HCT116 (cell line): ENCODE data around the gene TTC38. TPM values are rescaled to one million over a fixed set of nuclear protein-coding genes. Genes with fewer than 3 reads are reported as not detected.
"Not testable (repeated sequence)": the region's sequence is repeated elsewhere in the genome, so short reads cannot be mapped to it uniquely, and the experiment has no call there.

Source experiments
- ATAC-seq: fragments of 200-7000 bp; cut with Tn5 transposase; 2 replicates; pipeline ENCODE4 v1.9.1; 2020; ENCODE audit warnings: mild to moderate bottlenecking, moderate library complexity
- BruUV-seq: library from RNA; stranded (reverse); fragments of 400-500 nt; replicated peaks from 2 replicates; lab custom pipeline; 2021; lab: Mats Ljungman, UMichigan
- CTCF ChIA-PET: fragments of 300-600 bp; sonication (Branson Sonifier 250); formaldehyde crosslinking; loops from one replicate; lab custom pipeline; 2021; ENCODE audit warnings: antibody characterized with exemption; lab: Charles Lee
- POLR2A ChIA-PET: fragments of 300-600, 350-600 bp; sonication (Branson Sonifier 250); formaldehyde crosslinking; loops from one replicate; lab custom pipeline; 2021; ENCODE audit warnings: antibody characterized with exemption; lab: Charles Lee
- RAD21 ChIA-PET, 2 experiments: fragments of 300-600 bp; sonication (Branson Sonifier 250); formaldehyde crosslinking; loops; one replicate each; lab custom pipeline; 2023; ENCODE audit warnings: low total read pairs in 2 of 2; ENCODE audit not compliant: uncharacterized antibody in 2 of 2, unreplicated experiment in 2 of 2, low non-redundant PET in 1 of 2; lab: Charles Lee
- DNase-seq: peaks from one replicate; pipeline ENCODE4 v3.0.0-alpha.2; 2010; ENCODE audit warnings: low read depth, low spot score
- H2AFZ ChIP-seq: fragments of 200-600 bp; shearing (Covaris generic), sonication (generic); 2 replicates; pipeline ENCODE4 v1.6.1; 2017; ENCODE audit warnings: low read depth, mixed run types, mixed read lengths, antibody characterized with exemption, low read length; ENCODE audit not compliant: poor library complexity, severe bottlenecking
- H3K27ac ChIP-seq: 2 replicates; pipeline ENCODE4 v1.5.1; 2012; ENCODE audit warnings: low read depth, low read length
- H3K27me3 ChIP-seq: fragments of 200-600 bp; sonication (generic); 2 replicates; pipeline ENCODE4 v1.6.1; 2016; ENCODE audit warnings: mixed run types, low read length, mixed read lengths; ENCODE audit not compliant: insufficient read depth
- H3K36me3 ChIP-seq, 2 experiments: fragments of 200-500 bp in 1 of 2; fragments of 200-600 bp in 1 of 2; sonication (Bioruptor generic) in 1 of 2; sonication (generic) in 1 of 2; 2 replicates each; pipeline versions ENCODE4 v1.5.1 to v1.6.1; 2014 to 2016; ENCODE audit warnings: low read length in 2 of 2, inconsistent platforms in 1 of 2, mixed read lengths in 1 of 2, mixed run types in 1 of 2; ENCODE audit not compliant: insufficient read depth in 2 of 2, control insufficient read depth in 1 of 2
- H3K4me1 ChIP-seq, 2 experiments: fragments of 200-600 bp in 1 of 2; sonication (generic) in 1 of 2; 2 replicates each; pipeline versions ENCODE4 v1.5.1 to v1.6.1; 2012 to 2017; ENCODE audit warnings: low read length in 2 of 2, inconsistent platforms in 1 of 2, mild to moderate bottlenecking in 1 of 2, mixed read lengths in 1 of 2, mixed run types in 1 of 2, moderate library complexity in 1 of 2; ENCODE audit not compliant: insufficient read depth in 2 of 2, control insufficient read depth in 1 of 2
- H3K4me2 ChIP-seq: fragments of 200-600 bp; sonication (generic); 2 replicates; pipeline ENCODE4 v1.6.1; 2017; ENCODE audit warnings: mixed run types, low read length, mixed read lengths
- H3K4me3 ChIP-seq, 2 experiments: fragments of 200-600 bp in 1 of 2; sonication (generic) in 1 of 2; replicated peaks in 1 of 2; 2 replicates each; pipeline ENCODE4 v1.5.1; 2011 to 2016; ENCODE audit warnings: low read length in 2 of 2, control low read depth in 1 of 2, low read depth in 1 of 2, mild to moderate bottlenecking in 1 of 2, mixed read lengths in 1 of 2, mixed run types in 1 of 2
- H3K79me2 ChIP-seq: fragments of 200-600 bp; sonication (generic); 2 replicates; pipeline ENCODE4 v1.6.1; 2017; ENCODE audit warnings: mild to moderate bottlenecking, mixed run types, low read length, moderate library complexity, mixed read lengths; ENCODE audit not compliant: insufficient read depth
- H3K9ac ChIP-seq: fragments of 200-600 bp; sonication (generic); 2 replicates; pipeline ENCODE4 v1.6.1; 2016; ENCODE audit warnings: low read length, mixed read lengths
- H3K9me2 ChIP-seq: fragments of 200-600 bp; sonication (generic), shearing (Covaris generic); 2 replicates; pipeline ENCODE4 v1.6.1; 2017; ENCODE audit warnings: mixed run types, mild to moderate bottlenecking, moderate library complexity; ENCODE audit not compliant: insufficient read depth
- H3K9me3 ChIP-seq, 2 experiments: fragments of 200-500 bp in 1 of 2; fragments of 200-600 bp in 1 of 2; sonication (Bioruptor generic) in 1 of 2; sonication (generic) in 1 of 2; 2 replicates each; pipeline ENCODE4 v1.6.1; 2014 to 2017; ENCODE audit warnings: low read length in 2 of 2, mixed read lengths in 2 of 2, inconsistent platforms in 1 of 2, low read depth in 1 of 2, mild to moderate bottlenecking in 1 of 2, mixed run types in 1 of 2, moderate library complexity in 1 of 2; ENCODE audit not compliant: control insufficient read depth in 1 of 2, insufficient read depth in 1 of 2
- H4K20me1 ChIP-seq: fragments of 200-600 bp; sonication (generic), shearing (Covaris generic); 2 replicates; pipeline ENCODE4 v1.6.1; 2017; ENCODE audit warnings: mixed run types, mild to moderate bottlenecking, moderate library complexity; ENCODE audit not compliant: insufficient read depth
- EGR1 ChIP-seq: IDR thresholded peaks from 2 replicates; pipeline ENCODE4 v1.6.1; 2012; ENCODE audit warnings: low read depth
- JUND ChIP-seq: IDR thresholded peaks from 2 replicates; pipeline ENCODE4 v1.6.1; 2012
- MAX ChIP-seq: IDR thresholded peaks from 2 replicates; pipeline ENCODE4 v1.6.1; 2012
- POLR2A ChIP-seq: IDR thresholded peaks from 2 replicates; pipeline ENCODE4 v1.7.0; 2011; ENCODE audit warnings: borderline replicate concordance; ENCODE audit not compliant: insufficient read depth, insufficient read length; ENCODE audit errors: extremely low read depth
- POLR2AphosphoS5 ChIP-seq: IDR thresholded peaks from 2 replicates; pipeline ENCODE4 v1.6.1; 2011; ENCODE audit warnings: mild to moderate bottlenecking, low read depth, low read length, moderate library complexity
- REST ChIP-seq: IDR thresholded peaks from 2 replicates; pipeline ENCODE4 v1.6.1; 2012; ENCODE audit warnings: low read depth
- SIN3A ChIP-seq: IDR thresholded peaks from 2 replicates; pipeline ENCODE4 v1.6.1; 2012; ENCODE audit warnings: low read depth
- SP1 ChIP-seq: IDR thresholded peaks from 2 replicates; pipeline ENCODE4 v1.6.1; 2012; ENCODE audit warnings: low read depth
- ZFX ChIP-seq: fragments of 450-650 bp; IDR thresholded peaks from 2 replicates; pipeline ENCODE4 v1.6.1; 2017
- ZNF274 ChIP-seq: fragments of 200-500 bp; sonication (Bioruptor generic); IDR thresholded peaks from 2 replicates; pipeline ENCODE4 v1.6.1; 2014; ENCODE audit warnings: mild to moderate bottlenecking, low read depth, low read length, inconsistent platforms
- intact Hi-C: fragments of 100-400 bp; cut with micrococcal nuclease; formaldehyde crosslinking; loops from 2 replicates; pipeline ENCODE4 v1.10.0; 2022
- total RNA-seq: library from RNA; stranded (reverse); gene quantifications from one replicate; pipeline ENCODE4 v1.2.1, GENCODE V29; 2021; ENCODE audit not compliant: unreplicated experiment
- TF ChIP-seq, protein P1 (sequence below), 3 experiments: fragments of 200-600 bp in 1 of 3; sonication (generic) in 1 of 3; IDR thresholded peaks in 2 of 3; conservative IDR thresholded peaks in 1 of 3; 2 replicates each; pipeline ENCODE4 v1.5.1; 2012 to 2017; ENCODE audit warnings: low read depth in 2 of 3, low read length in 2 of 3, antibody characterized with exemption in 1 of 3, borderline replicate concordance in 1 of 3, control low read depth in 1 of 3, mild to moderate bottlenecking in 1 of 3, mixed read lengths in 1 of 3, mixed run types in 1 of 3, moderate library complexity in 1 of 3; ENCODE audit not compliant: insufficient read depth in 1 of 3

The TTC38 gene
- total RNA-seq, 1 experiment from 2014 or later: 22.9 TPM

DNA sequence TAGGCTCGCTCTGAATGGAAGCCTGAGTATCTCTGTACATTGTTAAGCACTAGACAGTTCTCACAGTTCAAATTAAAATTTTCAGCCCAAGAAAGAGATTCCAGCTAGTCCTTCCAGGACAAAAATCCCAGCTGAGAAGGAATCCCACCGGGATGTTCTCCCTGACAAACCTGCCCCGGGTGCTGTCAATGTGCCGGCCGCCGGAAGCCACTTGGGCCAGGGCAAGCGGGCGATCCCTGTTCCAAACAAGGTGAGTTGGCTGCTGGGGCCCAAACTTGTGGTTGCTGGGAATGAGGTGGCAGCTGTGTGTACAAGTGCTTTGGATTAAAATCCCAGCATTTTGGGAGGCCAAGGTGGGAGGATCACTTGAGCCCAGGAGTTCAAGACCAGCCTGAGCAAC lies 44.2 kb downstream of the TTC38 start (continued):
- TF ChIP-seq REST: no peak
- TF ChIP-seq, all 23 proteins: peak for 0

- POLR2A ChIA-PET, BruUV-seq, H3K4me2 ChIP-seq, H3K9me2 ChIP-seq, RAD21 ChIA-PET, H3K4me3 ChIP-seq, H3K9me3 ChIP-seq, ATAC-seq, H2AFZ ChIP-seq, H3K4me1 ChIP-seq, H3K27ac ChIP-seq, H3K9ac ChIP-seq, intact Hi-C loops, H4K20me1 ChIP-seq, H3K27me3 ChIP-seq, DNase-seq: not testable (repeated sequence)
- H3K36me3 ChIP-seq: peaks cover 44 to 55% of the 10 kb centered on the region in 2 experiments
- CTCF ChIA-PET: interaction anchor here (0.7 to 1.4 kb wide), 5 partner anchors 9 to 714 kb away, joined by 3 to 7 read pairs (median 3); no protein-coding TSS in a partner anchor
- peaks cover 37% of the 10 kb centered on the region for H3K79me2 ChIP-seq
Observed at GRCh38 chr22:46312848-46313247, 45.0 kb downstream of the TTC38 start.

GRCh38 chr22:46315976-46316375 lies 48.2 kb downstream of the TTC38 start:
- H4K20me1 ChIP-seq: no peaks in the 10 kb centered on the region
- H3K9me2 ChIP-seq: no peaks in the 10 kb centered on the region
- H3K9me3 ChIP-seq: no peaks in the 10 kb centered on the region
- H3K4me2 ChIP-seq: no peak overlapping the region
- no peak overlapping the region for H3K27ac ChIP-seq
- no TSS peak for BruUV-seq
- peaks cover 30% of the 10 kb centered on the region; the same call in 1 of the 2 replicates for H3K79me2 ChIP-seq
- DNase-seq: no peak
- H3K9ac ChIP-seq: no peak overlapping the region
- H2AFZ ChIP-seq: no peak overlapping the region
- intact Hi-C loops: loop anchor here (2.0 kb wide), 1 partner anchor 321 kb away; no protein-coding TSS in a partner anchor
- no peaks in the 10 kb centered on the region for H3K27me3 ChIP-seq
- ATAC-seq: no peak
- ChIA-PET CTCF (interaction anchor here (0.9 to 2.7 kb wide), 3 partner anchors 20 to 310 kb away, joined by 4 to 9 read pairs (median 5); no protein-coding TSS in a partner anchor), POLR2A (no interaction called here), RAD21 (interaction anchor here in 1 of 2 experiments (0.9 kb wide), 1 partner anchor 20 kb away, joined by 3 read pairs; the partner anchor contains the start of gene GTSE1)
- no peak overlapping the region for H3K4me3 ChIP-seq
- H3K4me1 ChIP-seq: no peaks in the 10 kb centered on the region
- peaks cover 38 to 44% of the 10 kb centered on the region in 2 experiments for H3K36me3 ChIP-seq
- TF ChIP-seq MAX (no peak), JUND (no peak), SIN3A (no peak), ZFX (no peak), EGR1 (no peak), SP1 (no peak), POLR2AphosphoS5 (no peak), POLR2A (no peak), ZNF274 (no peak)
- TF ChIP-seq, protein P1, sequence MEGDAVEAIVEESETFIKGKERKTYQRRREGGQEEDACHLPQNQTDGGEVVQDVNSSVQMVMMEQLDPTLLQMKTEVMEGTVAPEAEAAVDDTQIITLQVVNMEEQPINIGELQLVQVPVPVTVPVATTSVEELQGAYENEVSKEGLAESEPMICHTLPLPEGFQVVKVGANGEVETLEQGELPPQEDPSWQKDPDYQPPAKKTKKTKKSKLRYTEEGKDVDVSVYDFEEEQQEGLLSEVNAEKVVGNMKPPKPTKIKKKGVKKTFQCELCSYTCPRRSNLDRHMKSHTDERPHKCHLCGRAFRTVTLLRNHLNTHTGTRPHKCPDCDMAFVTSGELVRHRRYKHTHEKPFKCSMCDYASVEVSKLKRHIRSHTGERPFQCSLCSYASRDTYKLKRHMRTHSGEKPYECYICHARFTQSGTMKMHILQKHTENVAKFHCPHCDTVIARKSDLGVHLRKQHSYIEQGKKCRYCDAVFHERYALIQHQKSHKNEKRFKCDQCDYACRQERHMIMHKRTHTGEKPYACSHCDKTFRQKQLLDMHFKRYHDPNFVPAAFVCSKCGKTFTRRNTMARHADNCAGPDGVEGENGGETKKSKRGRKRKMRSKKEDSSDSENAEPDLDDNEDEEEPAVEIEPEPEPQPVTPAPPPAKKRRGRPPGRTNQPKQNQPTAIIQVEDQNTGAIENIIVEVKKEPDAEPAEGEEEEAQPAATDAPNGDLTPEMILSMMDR (IDR thresholded peaks at IDR 0.05 in 2 of 3, conservative IDR thresholded peaks at IDR 0.05 in 1 of 3; ENCODE audit: borderline replicate concordance in 1 of 3, insufficient read depth in 1 of 3, low read depth in 2 of 3, low read length in 2 of 3): no peak
